NCI-H524 (cell line): ENCODE data around the gene MTOR.

Experiments
- DNase-seq, 2 experiments: peaks; one replicate each; lab custom pipeline; 2025; lab: John Stamatoyannopoulos, UW

The MTOR gene

DNA sequence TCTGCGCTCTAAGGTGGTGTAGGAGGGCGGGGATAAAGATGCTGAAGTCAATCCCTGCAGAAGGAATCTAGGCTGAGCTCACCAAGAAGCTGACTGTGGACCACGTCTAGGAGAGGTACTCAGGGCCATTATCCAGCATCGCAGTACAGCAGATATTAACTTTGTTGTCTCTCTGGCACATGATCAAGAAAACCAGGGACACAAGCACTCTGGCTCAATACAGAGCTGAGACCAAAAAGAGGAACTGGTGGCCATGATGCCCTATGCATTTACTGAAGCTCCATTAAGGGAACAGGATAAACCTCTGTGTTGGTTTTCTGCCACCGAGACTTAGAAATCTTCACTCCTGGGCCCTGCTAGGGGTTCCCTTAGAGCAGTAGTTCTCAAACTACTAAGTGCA is 111.2 kb downstream of the MTOR start:
- DNase-seq = no peak

DNA sequence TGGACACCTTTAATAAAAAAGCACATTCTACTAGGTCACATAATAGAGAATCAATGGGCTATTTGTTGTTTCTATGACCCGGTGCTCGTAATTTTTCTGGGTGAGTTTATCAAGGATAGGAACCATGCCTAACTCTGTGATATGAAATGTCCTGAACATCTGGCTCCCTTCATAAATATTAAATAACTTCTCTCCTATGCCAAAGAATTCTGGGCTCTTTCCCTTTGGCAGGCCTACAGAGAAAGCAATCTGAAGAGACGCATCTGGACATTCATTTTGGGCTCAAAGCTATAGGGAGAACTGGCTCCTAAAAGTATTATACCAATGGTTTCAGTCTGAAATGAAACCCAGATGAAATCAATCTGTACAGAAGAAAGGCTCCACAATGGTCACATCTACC is 112.0 kb downstream of the MTOR start:
- DNase-seq = no peak

DNA sequence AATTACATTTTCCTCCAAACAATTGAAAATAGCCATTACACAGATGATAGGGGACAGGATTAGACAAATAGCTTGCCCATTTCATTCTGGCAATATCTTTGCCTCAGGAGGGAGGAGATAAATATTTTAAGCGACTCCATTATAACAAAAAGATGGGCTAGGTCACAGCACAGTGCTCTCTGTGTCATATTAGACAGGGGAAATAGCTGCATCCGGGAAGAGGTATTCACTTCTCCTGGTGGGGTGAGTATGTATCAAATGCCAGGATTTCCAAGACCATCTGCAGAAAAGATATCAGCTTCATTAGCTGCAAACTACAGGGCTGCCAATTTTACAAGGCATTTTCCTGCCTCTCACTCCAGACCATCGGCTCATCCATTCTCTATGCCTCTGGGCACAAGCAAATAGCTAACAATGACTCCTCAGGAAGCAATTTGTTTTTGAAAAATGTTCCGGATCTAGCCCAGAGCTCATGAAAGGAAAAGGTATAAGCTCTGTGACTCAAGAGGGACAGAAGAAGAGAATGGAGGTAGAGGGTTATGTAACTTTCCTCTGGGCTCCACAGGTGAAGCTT is 115.1 kb downstream of the MTOR start:
- DNase-seq = no peak

DNA sequence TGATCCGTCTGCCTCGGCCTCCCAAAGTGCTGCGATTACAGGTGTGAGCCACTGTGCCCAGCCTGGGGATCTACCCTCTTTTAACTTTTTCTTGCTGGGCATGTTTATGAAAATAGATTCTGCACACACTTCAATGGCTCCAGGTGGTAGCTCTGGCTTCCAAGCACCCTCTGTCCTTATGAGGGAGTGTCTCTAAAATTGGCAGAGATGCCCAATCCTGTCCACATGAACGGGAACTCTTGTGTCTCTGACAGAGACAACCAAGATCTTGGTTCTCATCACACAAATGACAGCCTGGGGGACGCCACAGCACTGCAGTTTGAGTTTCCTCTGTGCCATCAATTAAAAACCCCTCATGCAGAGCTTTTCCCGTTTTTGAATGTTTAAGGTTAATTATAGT is 116.6 kb downstream of the MTOR start:
- no peak for DNase-seq

DNA sequence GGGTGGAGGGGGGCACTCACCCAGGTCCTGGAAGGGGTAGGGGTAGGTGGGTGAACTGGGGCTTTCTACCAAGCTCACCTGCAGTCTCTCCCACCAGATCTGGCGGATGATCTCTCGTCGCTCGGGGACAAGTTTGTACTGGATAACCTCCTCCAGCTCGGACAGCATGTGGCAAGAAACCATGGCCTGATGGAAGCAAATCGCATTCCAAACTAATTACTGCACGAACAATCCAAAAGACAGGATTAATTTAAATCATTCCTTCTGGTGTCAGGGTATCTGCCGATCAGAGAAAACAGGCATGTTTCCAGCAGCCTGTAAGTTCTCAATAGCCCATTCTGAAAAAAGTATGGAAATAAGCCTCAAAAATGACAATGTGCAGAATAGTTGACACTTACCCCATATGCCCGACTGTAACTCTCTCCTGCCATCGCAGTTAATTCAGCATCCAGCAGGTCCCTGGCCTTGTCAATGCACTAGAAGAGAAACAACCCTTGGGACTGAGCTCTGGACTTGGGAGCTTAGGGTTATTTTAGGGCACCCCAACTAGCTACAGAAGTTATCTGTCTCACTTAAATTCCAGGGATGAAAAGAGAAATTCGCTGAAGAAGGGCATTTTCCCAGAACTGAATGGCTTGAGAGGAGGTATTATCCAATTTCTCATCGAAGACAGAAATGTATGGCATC is 117.6 kb downstream of the MTOR start:
- no peak for DNase-seq

DNA sequence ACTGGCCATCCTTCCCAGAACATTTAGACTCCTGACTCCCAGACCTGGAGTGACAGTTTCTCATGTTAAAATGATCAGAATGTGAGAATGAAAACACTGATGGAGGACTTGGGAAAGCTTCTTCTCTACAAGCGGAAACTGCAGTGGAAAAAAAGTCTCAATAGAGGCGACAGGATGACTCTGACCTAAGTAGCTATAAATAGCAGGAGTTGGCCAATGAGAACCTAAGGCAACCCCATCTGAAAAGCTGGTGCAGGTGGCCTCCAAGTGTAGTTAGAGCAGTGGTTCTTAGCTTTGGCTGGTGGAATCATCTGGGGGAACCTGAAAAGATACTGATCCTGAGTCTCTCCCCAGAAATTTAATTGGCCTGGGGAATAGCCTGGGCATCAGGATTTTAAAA is 118.4 kb downstream of the MTOR start:
- DNase-seq = no peak

DNA sequence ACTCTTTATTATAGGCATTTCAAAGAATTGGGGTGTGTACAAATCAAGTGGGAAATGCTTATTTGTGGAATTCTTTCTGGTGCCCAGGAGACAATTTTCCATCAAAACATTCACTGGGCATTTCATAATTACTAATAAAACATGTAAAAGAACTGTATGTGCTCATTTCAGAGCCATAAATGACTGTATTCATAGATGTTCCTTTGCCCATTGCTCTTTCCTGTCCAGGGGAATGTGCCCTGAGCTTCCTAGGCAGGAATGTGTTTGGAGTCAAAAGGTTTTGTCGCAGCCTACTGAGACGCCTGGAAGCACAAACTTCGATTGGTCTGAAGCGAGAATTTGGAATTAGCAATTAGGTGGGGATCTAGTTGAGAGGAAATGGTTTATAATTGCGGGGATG is 119.0 kb downstream of the MTOR start:
- DNase-seq = no peak

DNA sequence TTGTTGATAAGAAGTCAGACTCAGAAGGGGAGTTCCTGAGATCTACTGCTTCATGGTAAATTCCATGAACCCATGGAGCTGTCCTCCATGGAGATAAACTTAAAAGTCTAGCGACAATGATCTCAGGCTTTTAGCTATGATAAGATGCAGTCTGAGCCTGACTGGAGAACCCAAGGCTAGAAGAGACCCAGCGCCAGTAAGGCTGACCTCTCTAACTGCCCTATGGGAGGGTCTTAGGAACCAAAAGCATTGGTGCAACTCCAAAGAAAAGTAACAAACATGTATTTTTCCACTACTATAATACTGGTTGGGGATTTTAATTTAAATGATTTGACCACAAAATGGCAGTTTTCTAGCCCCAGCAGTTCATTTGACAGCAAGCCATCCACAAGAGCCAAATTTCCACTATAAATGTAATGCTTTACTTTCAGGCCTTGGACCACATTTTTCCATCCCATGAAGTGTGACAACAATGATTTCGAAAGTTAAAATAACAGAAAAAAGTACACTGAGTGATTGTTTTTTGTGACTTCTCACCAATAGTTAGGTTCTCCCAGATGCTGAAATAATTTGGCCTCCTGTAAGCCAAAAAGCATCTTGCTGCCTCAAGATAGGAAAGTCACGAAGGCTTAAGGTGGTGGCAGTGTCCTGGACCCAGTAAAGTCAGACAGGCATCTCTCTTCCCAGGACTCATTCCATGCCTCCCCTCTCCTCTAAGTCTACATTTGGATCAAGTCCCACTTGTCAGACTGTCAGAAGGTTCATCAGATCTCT is 119.5 kb downstream of the MTOR start:
- DNase-seq = no peak

DNA sequence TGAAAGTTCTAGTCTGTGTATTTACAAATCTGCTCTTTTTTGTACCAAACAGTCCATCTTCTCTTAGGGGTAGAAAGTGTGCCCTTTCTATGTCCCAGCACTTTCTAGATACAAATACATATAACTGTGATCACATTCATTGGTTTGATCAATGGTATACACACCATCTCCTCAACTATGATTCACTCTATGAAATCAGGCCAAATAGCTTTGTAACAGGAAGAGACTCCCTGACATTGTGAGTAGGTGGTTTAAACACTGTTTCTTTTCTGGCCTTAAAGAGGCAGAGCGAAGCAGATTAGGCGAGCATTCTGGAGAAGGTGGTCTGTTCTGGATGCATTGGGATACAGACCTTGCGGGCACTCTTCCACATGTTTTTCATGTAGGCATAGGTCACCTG is 123.4 kb downstream of the MTOR start:
- DNase-seq = no peak

DNA sequence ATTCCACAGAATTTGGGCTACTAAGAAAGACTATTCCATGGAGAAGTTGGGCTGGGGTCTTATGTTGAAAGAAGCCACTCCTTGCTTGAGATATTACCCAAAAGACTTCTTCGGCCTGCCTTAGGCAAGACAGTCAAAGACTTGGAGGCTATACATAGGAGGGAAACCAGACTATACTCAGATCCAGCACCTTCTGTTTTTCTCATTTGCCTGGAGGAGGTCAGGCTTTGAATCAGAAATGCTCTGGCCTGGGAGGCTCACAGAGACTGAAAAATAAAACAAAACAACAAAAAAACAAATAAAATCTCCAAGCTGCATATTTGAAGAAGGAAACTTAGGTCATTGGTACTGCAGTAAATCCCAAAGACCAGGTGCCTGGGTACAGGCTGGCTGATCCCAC is 124.3 kb downstream of the MTOR start:
- DNase-seq = no peak

DNA sequence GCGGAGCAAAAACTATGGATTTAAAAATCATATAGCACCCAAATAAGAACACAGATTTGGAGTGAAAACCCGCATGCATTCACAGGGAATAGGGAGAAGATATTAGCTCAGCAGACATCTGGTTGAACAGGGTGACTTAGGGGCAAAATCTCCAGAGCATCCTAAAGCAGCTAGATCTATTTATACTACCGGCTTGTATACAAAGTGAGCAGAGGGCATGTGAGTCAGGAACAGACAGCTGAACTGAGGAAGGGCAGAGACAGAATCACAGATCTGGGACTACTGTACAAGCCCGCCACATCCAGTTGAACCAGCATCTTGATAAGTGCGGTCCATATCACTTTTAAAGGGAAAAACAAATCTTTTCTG is 127.5 kb downstream of the MTOR start:
- DNase-seq = peak in 1 of 2 experiments; percentile 27

DNA sequence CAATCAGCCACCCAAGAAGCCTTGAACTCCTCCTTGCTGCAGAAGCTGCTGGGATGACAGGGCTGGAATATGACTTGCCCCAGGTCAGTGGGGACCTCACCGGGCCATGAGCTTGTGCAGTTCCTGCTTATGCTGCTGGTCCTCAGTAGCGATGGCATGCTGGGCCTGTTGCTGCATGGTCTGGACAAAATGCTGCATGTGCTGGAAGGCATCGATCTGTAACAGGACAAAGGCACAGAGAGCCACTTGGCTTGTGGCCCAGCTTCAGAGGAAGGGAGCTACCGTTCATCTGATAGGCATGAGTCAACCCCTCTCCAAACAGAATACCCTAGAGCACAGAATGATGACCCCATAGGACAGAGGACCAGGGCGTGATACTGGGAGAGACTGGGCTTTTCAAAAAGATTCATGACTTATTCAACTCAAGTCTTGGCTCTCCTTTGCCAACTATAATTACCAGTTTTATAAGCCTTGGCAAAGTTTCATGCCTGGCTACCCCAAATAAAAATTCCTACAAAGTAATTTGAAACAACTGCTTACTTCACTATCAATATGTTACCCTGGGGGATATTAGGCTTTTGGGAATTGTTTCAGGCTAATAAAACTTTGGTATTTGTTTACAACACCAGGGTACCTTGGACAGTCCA is 128.0 kb downstream of the MTOR start:
- no peak for DNase-seq

DNA sequence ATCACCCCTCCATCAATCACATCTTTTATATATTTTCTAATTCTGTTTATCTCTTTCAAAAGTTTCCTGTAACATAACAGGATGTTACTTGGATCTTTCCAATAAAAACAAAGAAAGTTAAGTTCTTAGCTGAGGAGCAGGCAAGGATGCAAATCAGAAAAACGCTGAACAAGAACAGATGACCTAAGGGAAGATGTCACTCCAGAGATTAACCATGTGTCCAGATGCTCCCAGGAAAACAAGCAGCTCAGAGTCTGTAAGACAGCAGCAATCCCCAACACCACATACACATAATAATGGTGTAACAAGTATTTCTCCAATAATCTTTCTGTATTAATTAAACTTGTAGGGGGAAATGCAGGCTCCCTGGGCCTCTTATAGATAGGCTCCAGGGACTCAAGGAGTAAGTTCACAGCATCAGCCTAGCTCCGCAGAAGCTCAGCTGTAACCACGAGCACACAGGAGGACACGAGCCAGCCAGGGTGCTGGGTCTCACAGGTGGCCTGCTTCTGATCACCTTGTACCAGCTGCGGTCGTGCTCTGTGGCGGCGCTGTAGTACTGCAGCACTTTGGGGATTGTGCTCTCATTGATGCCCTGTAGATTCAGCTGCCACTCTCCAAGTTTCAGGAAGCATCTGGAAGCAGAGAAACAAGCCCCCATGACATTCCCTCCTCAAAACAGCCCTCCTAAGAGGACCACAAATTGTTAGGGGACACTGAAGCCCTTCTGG is 129.6 kb downstream of the MTOR start:
- peak; percentile 83 to 91 for DNase-seq

DNA sequence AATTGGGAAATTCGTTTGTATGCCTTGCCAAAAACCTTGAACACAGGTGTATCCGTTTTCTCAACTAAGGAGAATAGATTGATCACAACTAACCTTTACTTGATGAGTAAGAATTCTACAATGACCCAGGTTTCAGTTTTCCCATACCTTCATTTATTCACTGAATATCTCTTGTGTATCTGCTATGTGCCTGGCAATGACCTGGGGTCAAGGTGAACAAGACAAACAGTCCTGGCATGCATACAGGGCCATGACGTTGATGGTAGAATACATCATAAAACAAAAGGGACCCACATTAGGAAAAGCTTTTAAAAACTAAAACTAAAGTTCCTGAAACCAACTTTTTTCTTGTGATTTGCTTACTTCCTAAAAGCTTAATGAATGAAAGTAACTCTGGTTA is 130.5 kb downstream of the MTOR start:
- no peak for DNase-seq

DNA sequence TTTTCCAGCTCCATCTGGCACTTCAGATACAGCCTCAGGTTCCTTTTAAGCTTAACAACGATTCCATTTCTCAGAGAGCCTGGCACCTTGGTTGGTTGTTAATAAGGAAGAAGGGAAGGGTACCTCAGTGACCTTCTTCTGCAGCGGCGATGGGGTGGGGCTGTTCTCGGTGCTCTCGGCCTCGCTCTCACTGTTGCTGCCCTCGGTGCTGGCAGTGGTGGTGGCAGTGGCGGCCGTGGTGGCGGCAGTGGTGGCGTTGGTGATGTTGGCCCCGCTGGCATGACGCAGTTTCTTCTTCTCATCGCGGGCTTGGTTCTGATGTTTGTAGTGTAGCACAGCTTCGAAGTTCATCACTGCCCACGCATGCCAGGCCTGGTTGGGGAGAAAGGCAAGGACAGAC is 131.9 kb downstream of the MTOR start:
- DNase-seq = no peak

DNA sequence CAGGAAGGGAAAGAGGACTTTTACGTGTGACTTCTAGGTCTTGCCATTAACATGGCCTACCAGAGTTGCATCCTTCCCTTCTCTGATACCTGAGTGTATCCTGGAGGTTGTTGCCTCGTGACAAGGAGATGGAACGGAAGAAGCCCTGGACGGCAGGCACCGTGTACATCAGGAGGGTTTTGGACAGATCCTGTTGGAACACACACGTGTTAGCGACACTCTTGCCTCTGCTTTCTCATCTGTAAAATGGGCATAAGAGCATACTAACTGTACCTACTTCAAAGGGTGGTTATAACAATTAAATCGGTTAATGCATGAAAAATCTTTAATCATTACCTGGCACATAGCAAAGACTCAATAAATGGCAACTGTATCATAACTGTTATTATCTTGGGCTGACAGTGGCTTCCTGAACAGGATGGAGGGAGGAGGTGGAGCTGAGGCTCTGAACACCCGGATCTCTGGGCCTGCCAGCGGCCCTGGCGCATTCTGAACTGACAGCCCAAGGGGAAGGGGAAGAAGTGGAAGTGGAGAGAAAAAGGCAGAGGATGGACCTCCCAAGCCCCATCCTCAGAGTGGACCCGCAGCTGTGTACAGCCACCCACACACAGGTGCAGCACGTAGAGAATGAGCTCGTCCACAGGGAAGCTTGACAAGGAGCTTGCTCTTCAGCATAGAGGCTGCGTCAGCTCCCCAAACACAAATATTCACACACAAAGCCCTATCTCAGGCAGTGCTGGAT is 132.5 kb downstream of the MTOR start:
- DNase-seq = peak in 1 of 2 experiments; percentile 6

DNA sequence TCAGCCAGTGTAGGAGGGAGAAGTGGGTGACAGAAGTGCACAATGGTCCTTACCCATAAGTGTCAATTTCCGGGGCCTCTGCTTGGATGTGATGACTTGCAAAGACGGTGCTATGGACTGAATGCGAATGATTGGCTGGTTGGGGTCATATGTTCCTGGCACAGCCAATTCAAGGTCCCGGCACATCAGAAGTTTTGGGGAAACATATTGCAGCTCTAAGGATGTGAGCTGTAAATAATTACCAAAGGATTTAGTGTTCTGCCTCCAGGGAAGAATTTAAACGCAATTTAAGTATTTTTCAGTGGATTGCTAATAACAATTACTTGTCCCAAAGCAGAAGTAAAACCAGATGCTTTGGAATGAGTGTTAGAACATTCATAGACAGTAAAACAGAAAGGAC is 135.8 kb downstream of the MTOR start:
- DNase-seq = no peak

DNA sequence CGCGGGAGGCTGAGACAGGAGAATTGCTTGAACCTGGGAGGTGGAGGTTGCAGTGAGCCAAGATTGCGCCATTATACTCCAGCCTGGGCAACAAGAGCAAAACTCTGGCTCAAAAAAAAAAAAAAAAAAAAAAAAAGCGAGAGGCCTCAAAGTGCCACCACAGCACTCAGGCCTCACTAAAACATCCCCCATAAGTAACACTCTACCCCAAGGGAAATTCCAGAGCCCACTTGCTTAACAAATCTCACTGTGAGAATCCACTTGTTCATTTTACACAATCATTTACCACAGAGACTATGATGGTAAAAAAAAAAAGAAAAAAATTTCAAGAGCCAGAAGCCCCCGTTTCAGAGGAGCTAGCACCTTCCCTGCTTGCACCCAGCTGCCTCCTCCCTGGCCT is 136.4 kb downstream of the MTOR start:
- DNase-seq = no peak

DNA sequence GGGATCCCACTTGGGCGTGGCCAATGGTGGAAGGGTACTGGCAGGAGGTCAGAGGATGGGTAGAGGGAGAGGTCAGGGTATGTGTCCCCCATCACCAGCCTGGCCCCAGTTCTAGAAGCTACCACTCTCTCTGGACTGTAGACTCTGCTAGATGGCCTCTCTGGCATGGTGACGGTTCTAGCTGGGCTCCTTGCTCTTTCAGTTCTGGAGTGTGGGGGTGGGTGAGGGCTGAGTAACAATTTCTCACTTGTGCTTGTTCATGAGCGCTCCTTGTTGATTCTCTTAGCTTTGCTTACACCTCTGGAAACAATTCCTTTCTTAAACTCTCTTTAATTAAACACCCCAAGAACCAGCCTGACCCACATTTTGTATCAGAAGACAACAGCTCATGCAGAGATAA is 137.4 kb downstream of the MTOR start:
- no peak for DNase-seq

DNA sequence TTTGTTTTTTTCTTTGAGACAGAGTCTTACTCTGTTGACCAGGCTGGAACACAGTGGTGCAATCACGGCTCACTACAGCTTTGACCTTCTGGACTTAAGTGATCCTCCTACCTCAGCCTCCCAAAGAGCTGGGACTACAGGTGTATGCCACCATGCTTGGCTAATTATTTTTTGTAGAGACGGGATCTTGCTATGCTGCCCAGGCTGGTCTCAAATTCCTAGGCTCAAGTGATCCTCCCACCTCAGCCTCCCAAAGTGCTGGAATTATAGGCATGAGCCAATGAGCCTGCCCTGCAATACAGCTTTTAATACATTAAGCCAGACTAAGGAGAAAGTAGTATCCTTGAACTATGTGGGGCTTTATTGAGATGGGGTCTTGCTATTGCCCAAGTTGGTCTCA is 146.0 kb downstream of the MTOR start:
- no peak for DNase-seq

DNA sequence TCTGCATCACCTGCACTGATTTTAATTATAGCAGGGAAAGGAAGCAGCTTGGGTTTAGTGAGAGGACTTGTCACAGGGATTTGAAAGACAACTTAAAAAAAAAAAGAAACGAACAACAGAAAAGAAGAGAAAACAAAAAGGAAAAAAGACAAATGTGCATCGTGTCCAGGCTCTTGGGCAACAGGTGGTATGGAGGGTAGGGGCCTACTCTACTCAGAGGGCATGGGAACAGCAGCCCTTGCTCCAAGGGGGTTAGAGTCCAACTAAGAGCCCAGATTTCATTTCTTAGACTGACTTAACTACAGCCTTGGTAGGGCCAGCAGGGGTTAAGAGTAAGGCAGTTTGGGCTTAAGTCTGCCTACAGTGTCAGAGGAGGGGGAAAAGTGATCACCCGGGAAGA is 147.4 kb downstream of the MTOR start:
- DNase-seq = no peak
